Esophagus squamous epithelium (tissue), 5 donors: Measurements from ENCODE around the gene ANXA2. TPM values are rescaled to one million over a fixed set of nuclear protein-coding genes. Genes with fewer than 3 reads are reported as not detected.

ENCODE experiments used
- DNase-seq: peaks from one replicate; lab custom pipeline; 2025; lab: John Stamatoyannopoulos, UW
- H3K27ac ChIP-seq, 4 donors: fragments of 200-600 bp; sonication (generic); one replicate each; pipeline ENCODE4 v1.5.1; 2016 to 2019; ENCODE audit warnings: mild to moderate bottlenecking in 1 of 4
- H3K27me3 ChIP-seq, 4 donors: fragments of 200-600 bp; sonication (generic); 1 replicate in 3 of 4; 2 replicates in 1 of 4; pipeline versions ENCODE4 v1.5.1 to v1.6.0; 2017 to 2021; ENCODE audit warnings: antibody characterized with exemption in 1 of 4
- H3K36me3 ChIP-seq, 3 donors: fragments of 200-600 bp; sonication (generic); one replicate each; pipeline ENCODE4 v1.5.1; 2016 to 2019
- H3K4me1 ChIP-seq, 3 donors: fragments of 200-600 bp; sonication (generic); one replicate each; pipeline ENCODE4 v1.5.1; 2017 to 2019
- H3K4me3 ChIP-seq, 4 donors: fragments of 200-600 bp; sonication (generic); 1 replicate in 3 of 4; 2 replicates in 1 of 4; pipeline ENCODE4 v1.5.1; 2016 to 2019; ENCODE audit warnings: mild to moderate bottlenecking in 2 of 4, moderate library complexity in 1 of 4
- H3K9me3 ChIP-seq, 3 donors: fragments of 200-600 bp; sonication (generic); one replicate each; pipeline ENCODE4 v1.5.1; 2016 to 2019
- CTCF ChIP-seq, 6 experiments: fragments of 450-650 bp in 4 of 6; fragments of 200-600 bp in 2 of 6; sonication (generic) in 2 of 6; IDR thresholded peaks; one replicate each; pipeline ENCODE4 v1.5.1; 2016 to 2019; ENCODE audit warnings: antibody characterized with exemption in 6 of 6, mild to moderate bottlenecking in 4 of 6, moderate library complexity in 4 of 6
- POLR2A ChIP-seq, 4 donors: fragments of 450-650 bp; IDR thresholded peaks; one replicate each; pipeline ENCODE4 v1.6.1; 2017; ENCODE audit warnings: antibody characterized with exemption in 4 of 4, mild to moderate bottlenecking in 4 of 4, moderate library complexity in 3 of 4
- WGBS, 2 donors: methylation state at CpG; one replicate each; pipeline ENCODE4 v1.1.5; 2018; 5-methylcytosine and 5-hydroxymethylcytosine counted together
- intact Hi-C: fragments of 100-400 bp; cut with DNase I; formaldehyde crosslinking; loops from one replicate; pipeline ENCODE4 v1.15.0; 2022
- total RNA-seq, 4 donors: library from RNA; depleted of rRNA; stranded (reverse); fragments of >200 nt; gene quantifications; one replicate each; pipeline ENCODE4 v1.1.0, GENCODE V29; 2016
- donor health status: DM: yes; HTN: yes; CAD: no.

Gene ANXA2
- total RNA-seq, 4 donors from 2014 or later: 2,116 to 2,445 (median 2,399) TPM

- H3K9me3 ChIP-seq: no peaks in the 10 kb centered on the region
- WGBS, 2 donors: 55 to 89% methylated on average over 7 to 9 of the region's 9 CpGs
- DNase-seq: no peak
These were observed 27.5 kb downstream of the ANXA2 start for GRCh38 chr15:60370105-60370868.

GRCh38 chr15:60369696-60370095 lies 28.1 kb downstream of the ANXA2 start:
- Histone ChIP-seq H3K27me3 (no peaks in the 10 kb centered on the region), H3K36me3 (peaks cover 0 to 73% (median 17%) of the 10 kb centered on the region in 3 donors), H3K4me3 (no peak overlapping the region), H3K27ac (peak overlapping the region; percentile 74 to 86 (median 84)), H3K4me1 (peaks cover 23 to 72% (median 51%) of the 10 kb centered on the region in 3 donors), H3K9me3 (no peaks in the 10 kb centered on the region)
- WGBS, 2 donors: 77 to 87% methylated on average over 5 of the region's 5 CpGs
- DNase-seq: no peak
- intact Hi-C loops: no loop called here
- TF ChIP-seq POLR2A (IDR thresholded peaks at IDR 0.05) (no peak), CTCF (IDR thresholded peaks at IDR 0.05) (no peak)

More at GRCh38 chr15:60370105-60370868, 27.5 kb downstream of the ANXA2 start:
- peaks cover 28 to 72% (median 57%) of the 10 kb centered on the region in 3 donors for H3K4me1 ChIP-seq
- no peak overlapping the region for H3K4me3 ChIP-seq
- intact Hi-C loops: no loop called here
- TF ChIP-seq POLR2A (IDR thresholded peaks at IDR 0.05): no peak
- no peak for TF ChIP-seq CTCF (IDR thresholded peaks at IDR 0.05)
- H3K27ac ChIP-seq: peak overlapping the region; percentile 74 to 86 (median 84)
- H3K36me3 ChIP-seq: peaks cover 0 to 73% (median 17%) of the 10 kb centered on the region in 3 donors
- H3K27me3 ChIP-seq: no peaks in the 10 kb centered on the region

- DNase-seq: no peak
- H3K27ac ChIP-seq: peak overlapping the region in 1 of 4 donors; percentile 54
- intact Hi-C loops: no loop called here
- no peaks in the 10 kb centered on the region for H3K27me3 ChIP-seq
- peaks cover 22 to 77% (median 42%) of the 10 kb centered on the region in 3 donors for H3K36me3 ChIP-seq
- no peaks in the 10 kb centered on the region for H3K9me3 ChIP-seq
- WGBS, 2 donors: 84 to 85% methylated on average over 2 of the region's 2 CpGs
- no peak overlapping the region for H3K4me3 ChIP-seq
- H3K4me1 ChIP-seq: peaks cover 17 to 71% (median 21%) of the 10 kb centered on the region in 3 donors
- TF ChIP-seq CTCF (IDR thresholded peaks at IDR 0.05): no peak
- TF ChIP-seq POLR2A (IDR thresholded peaks at IDR 0.05): no peak
These were observed 33.2 kb downstream of the ANXA2 start for GRCh38 chr15:60364612-60364924.

- Histone ChIP-seq H3K27ac (peak overlapping the region in 3 of 4 donors; percentile 27 to 54 (median 32)), H3K9me3 (no peaks in the 10 kb centered on the region), H3K4me1 (peaks cover 17 to 69% (median 21%) of the 10 kb centered on the region in 3 donors), H3K36me3 (peaks cover 23 to 77% (median 44%) of the 10 kb centered on the region in 3 donors), H3K4me3 (no peak overlapping the region), H3K27me3 (no peaks in the 10 kb centered on the region)
- intact Hi-C loops: no loop called here
- 86 to 89% methylated on average over 16 of the region's 17 CpGs for WGBS, 2 donors
- TF ChIP-seq POLR2A (IDR thresholded peaks at IDR 0.05) (no peak), CTCF (IDR thresholded peaks at IDR 0.05) (no peak)
- no peak for DNase-seq
These were observed 33.7 kb downstream of the ANXA2 start for GRCh38 chr15:60363903-60364611.

- intact Hi-C loops: no loop called here
- H3K27ac ChIP-seq: peak overlapping the region in 3 of 4 donors; percentile 47 to 72 (median 54)
- WGBS, 2 donors: 42 to 55% methylated on average over 2 of the region's 2 CpGs
- H3K27me3 ChIP-seq: no peaks in the 10 kb centered on the region
- no peak for DNase-seq
- TF ChIP-seq POLR2A (IDR thresholded peaks at IDR 0.05) (no peak), CTCF (IDR thresholded peaks at IDR 0.05) (no peak)
- peaks cover 17 to 60% (median 18%) of the 10 kb centered on the region in 3 donors for H3K4me1 ChIP-seq
- no peaks in the 10 kb centered on the region for H3K9me3 ChIP-seq
- H3K4me3 ChIP-seq: no peak overlapping the region
- peaks cover 21 to 77% (median 44%) of the 10 kb centered on the region in 3 donors for H3K36me3 ChIP-seq
These were observed 34.7 kb downstream of the ANXA2 start for GRCh38 chr15:60363087-60363549.
